Stimulated activated CD4-positive, alpha-beta T cell treated with anti-CD3 and anti-CD28 coated beads, Interleukin-12 subunit alpha, Interleukin-12 subunit beta, amount 100 ng/mL, for 48 hours (primary cell): ENCODE measurements around the gene AVPR1B.
"Not testable (repeated sequence)": the region's sequence is repeated elsewhere in the genome, so short reads cannot be mapped to it uniquely, and the experiment has no call there.

ENCODE experiments used
- DNase-seq, 3 donors: peaks; one replicate each; pipeline ENCODE4 v3.0.0-alpha.2; 2020; ENCODE audit warnings: low read depth in 2 of 3, low spot score in 1 of 3

Gene AVPR1B

GRCh38 chr1:206082831-206083695 is 34.1 kb downstream of the AVPR1B start:
- DNase-seq, result no peak

GRCh38 chr1:206081856-206082255 is 35.3 kb downstream of the AVPR1B start:
- DNase-seq, result no peak

- DNase-seq, result no peak
Observed at GRCh38 chr1:206080026-206080820, 37.0 kb downstream of the AVPR1B start.

GRCh38 chr1:206079135-206079534 is 38.1 kb downstream of the AVPR1B start:
- DNase-seq, result no peak

- DNase-seq, result no peak
Observed at GRCh38 chr1:206075786-206076755, 41.1 kb downstream of the AVPR1B start.

- no peak for DNase-seq
Observed at GRCh38 chr1:206074839-206075238, 42.3 kb downstream of the AVPR1B start.

GRCh38 chr1:206070627-206071304 is 46.4 kb downstream of the AVPR1B start:
- DNase-seq, result no peak

GRCh38 chr1:206068314-206068713 is 48.9 kb downstream of the AVPR1B start:
- no peak for DNase-seq

GRCh38 chr1:206067486-206068227 is 49.5 kb downstream of the AVPR1B start:
- no peak for DNase-seq

- DNase-seq, result no peak
Observed at GRCh38 chr1:206066479-206067171, 50.6 kb downstream of the AVPR1B start.

GRCh38 chr1:206065547-206066145 is 51.5 kb downstream of the AVPR1B start:
- no peak for DNase-seq

- not testable (repeated sequence) for DNase-seq
Observed at GRCh38 chr1:206064501-206064900, 52.7 kb downstream of the AVPR1B start.

GRCh38 chr1:206064001-206064400 is 53.2 kb downstream of the AVPR1B start:
- not testable (repeated sequence) for DNase-seq

GRCh38 chr1:206062464-206062863 is 54.7 kb downstream of the AVPR1B start:
- no peak for DNase-seq

- DNase-seq, result no peak
Observed at GRCh38 chr1:206060844-206061243, 56.3 kb downstream of the AVPR1B start.
